Measurements from ENCODE around the gene ETFRF1.

DNA sequence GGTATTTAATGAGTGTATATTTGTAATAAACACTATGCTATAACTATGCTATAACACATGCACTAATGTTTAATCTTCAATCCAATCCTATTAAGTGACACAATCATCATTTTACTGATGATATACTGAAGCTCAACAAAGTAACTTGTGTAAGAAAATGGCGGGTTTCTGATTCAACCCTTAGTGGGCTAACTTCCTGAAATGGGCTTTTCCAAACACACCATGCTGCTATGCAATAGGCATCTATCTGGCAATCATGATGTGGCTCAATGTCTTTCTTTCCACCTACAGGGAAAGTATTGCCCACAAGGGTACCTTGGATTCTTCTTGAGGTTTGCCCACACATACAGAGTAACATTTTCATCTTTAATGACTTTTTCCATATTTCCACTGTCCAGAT lies 48.4 kb upstream of the ETFRF1 start:
- TF ChIP-seq, protein P1, sequence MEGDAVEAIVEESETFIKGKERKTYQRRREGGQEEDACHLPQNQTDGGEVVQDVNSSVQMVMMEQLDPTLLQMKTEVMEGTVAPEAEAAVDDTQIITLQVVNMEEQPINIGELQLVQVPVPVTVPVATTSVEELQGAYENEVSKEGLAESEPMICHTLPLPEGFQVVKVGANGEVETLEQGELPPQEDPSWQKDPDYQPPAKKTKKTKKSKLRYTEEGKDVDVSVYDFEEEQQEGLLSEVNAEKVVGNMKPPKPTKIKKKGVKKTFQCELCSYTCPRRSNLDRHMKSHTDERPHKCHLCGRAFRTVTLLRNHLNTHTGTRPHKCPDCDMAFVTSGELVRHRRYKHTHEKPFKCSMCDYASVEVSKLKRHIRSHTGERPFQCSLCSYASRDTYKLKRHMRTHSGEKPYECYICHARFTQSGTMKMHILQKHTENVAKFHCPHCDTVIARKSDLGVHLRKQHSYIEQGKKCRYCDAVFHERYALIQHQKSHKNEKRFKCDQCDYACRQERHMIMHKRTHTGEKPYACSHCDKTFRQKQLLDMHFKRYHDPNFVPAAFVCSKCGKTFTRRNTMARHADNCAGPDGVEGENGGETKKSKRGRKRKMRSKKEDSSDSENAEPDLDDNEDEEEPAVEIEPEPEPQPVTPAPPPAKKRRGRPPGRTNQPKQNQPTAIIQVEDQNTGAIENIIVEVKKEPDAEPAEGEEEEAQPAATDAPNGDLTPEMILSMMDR (IDR thresholded peaks at IDR 0.05) = no peak
- no peak for TF ChIP-seq POLR2A (IDR thresholded peaks at IDR 0.05)
